CD14-positive monocyte (primary cell): ENCODE data around the gene SYMPK. TPM values are rescaled to one million over a fixed set of nuclear protein-coding genes. Genes with fewer than 3 reads are reported as not detected.

Experiments
- DNase-seq, 3 donors: peaks; one replicate each; pipeline ENCODE4 v3.0.0-alpha.2; 2011 to 2022
- H2AFZ ChIP-seq: 2 replicates; pipeline ENCODE4 v1.6.0; 2012; ENCODE audit warnings: mild to moderate bottlenecking, low read depth, low read length, inconsistent platforms; ENCODE audit not compliant: insufficient read depth, poor library complexity, severe bottlenecking
- H3K27ac ChIP-seq, 2 donors: 1 replicate in 1 of 2; 2 replicates in 1 of 2; pipeline ENCODE4 v1.5.1; 2012 to 2013; ENCODE audit warnings: low read length in 2 of 2, control low read depth in 1 of 2, inconsistent platforms in 1 of 2, low read depth in 1 of 2, mild to moderate bottlenecking in 1 of 2
- H3K27me3 ChIP-seq, 2 donors: one replicate each; pipeline versions ENCODE4 v1.6.0 to v1.6.1; 2011 to 2013; ENCODE audit warnings: low read length in 2 of 2; ENCODE audit not compliant: control insufficient read depth in 2 of 2, insufficient read depth in 2 of 2
- H3K36me3 ChIP-seq, 2 donors: replicated peaks in 1 of 2; 1 replicate in 1 of 2; 2 replicates in 1 of 2; pipeline versions ENCODE4 v1.5.1 to v1.6.1; 2012 to 2013; ENCODE audit warnings: low read length in 2 of 2, control low read depth in 1 of 2, inconsistent platforms in 1 of 2, mild to moderate bottlenecking in 1 of 2; ENCODE audit not compliant: insufficient read depth in 2 of 2, control insufficient read depth in 1 of 2
- H3K4me1 ChIP-seq, 2 donors: 1 replicate in 1 of 2; 2 replicates in 1 of 2; pipeline versions ENCODE4 v1.5.1 to v1.6.1; 2012 to 2013; ENCODE audit warnings: low read length in 2 of 2, control low read depth in 1 of 2, inconsistent platforms in 1 of 2, mild to moderate bottlenecking in 1 of 2, moderate library complexity in 1 of 2; ENCODE audit not compliant: insufficient read depth in 2 of 2, control insufficient read depth in 1 of 2
- H3K4me2 ChIP-seq: replicated peaks from 2 replicates; pipeline ENCODE3; 2012; ENCODE audit warnings: low read length, moderate library complexity, mild to moderate bottlenecking; ENCODE audit not compliant: poor library complexity, severe bottlenecking; ENCODE audit errors: extremely low read depth
- H3K4me3 ChIP-seq, 3 experiments: fragments of 200-600 bp in 1 of 3; sonication (generic) in 1 of 3; replicated peaks in 1 of 3; 1 replicate in 2 of 3; 2 replicates in 1 of 3; pipeline ENCODE4 v1.5.1; 2011 to 2013; ENCODE audit warnings: low read length in 3 of 3, mild to moderate bottlenecking in 3 of 3, control low read depth in 2 of 3, low read depth in 2 of 3, inconsistent platforms in 1 of 3, moderate library complexity in 1 of 3
- H3K79me2 ChIP-seq: 2 replicates; pipeline ENCODE4 v1.6.0; 2012; ENCODE audit warnings: mild to moderate bottlenecking, control low read depth, inconsistent platforms, low read length, moderate library complexity; ENCODE audit not compliant: insufficient read depth
- H3K9ac ChIP-seq: 2 replicates; pipeline ENCODE4 v1.6.0; 2017; ENCODE audit warnings: low read length, mild to moderate bottlenecking; ENCODE audit not compliant: insufficient read depth, poor library complexity, severe bottlenecking
- H3K9me3 ChIP-seq, 2 donors: replicated peaks in 1 of 2; 1 replicate in 1 of 2; 2 replicates in 1 of 2; pipeline versions ENCODE4 v1.5.1 to v1.6.1; 2012 to 2013; ENCODE audit warnings: low read length in 2 of 2, control low read depth in 1 of 2; ENCODE audit not compliant: control insufficient read depth in 1 of 2, insufficient read depth in 1 of 2
- H4K20me1 ChIP-seq: 2 replicates; pipeline ENCODE4 v1.6.0; 2012; ENCODE audit warnings: mild to moderate bottlenecking, low read length, control low read depth, moderate library complexity; ENCODE audit not compliant: insufficient read depth
- H3K27ac Mint-ChIP-seq, 7 donors: one replicate each; pipeline ENCODE4 v1.8.0; 2020; ENCODE audit warnings: mild to moderate bottlenecking in 7 of 7, mixed read lengths in 7 of 7, moderate library complexity in 6 of 7, inconsistent platforms in 2 of 7
- H3K27me3 Mint-ChIP-seq, 3 donors: one replicate each; pipeline ENCODE4 v1.8.0; 2021 to 2022; ENCODE audit warnings: low read depth in 3 of 3, mild to moderate bottlenecking in 3 of 3, mixed read lengths in 3 of 3, moderate library complexity in 3 of 3, inconsistent platforms in 1 of 3
- H3K36me3 Mint-ChIP-seq, 2 donors: one replicate each; pipeline ENCODE4 v1.8.0; 2020; ENCODE audit warnings: mixed read lengths in 2 of 2, inconsistent platforms in 1 of 2, mild to moderate bottlenecking in 1 of 2
- H3K4me1 Mint-ChIP-seq: one replicate; pipeline ENCODE4 v1.8.0; 2020; ENCODE audit warnings: mild to moderate bottlenecking, mixed read lengths
- H3K4me3 Mint-ChIP-seq, 2 donors: one replicate each; pipeline ENCODE4 v1.8.0; 2020; ENCODE audit warnings: mild to moderate bottlenecking in 2 of 2, mixed read lengths in 2 of 2, moderate library complexity in 1 of 2
- H3K9me3 Mint-ChIP-seq, 7 donors: one replicate each; pipeline ENCODE4 v1.8.0; 2020 to 2022; ENCODE audit warnings: mixed read lengths in 7 of 7, mild to moderate bottlenecking in 6 of 7, moderate library complexity in 6 of 7, inconsistent platforms in 2 of 7
- CTCF ChIP-seq: fragments of 200-600 bp; IDR thresholded peaks from one replicate; pipeline ENCODE4 v1.8.0; 2022; ENCODE audit warnings: antibody characterized with exemption, mild to moderate bottlenecking
- WGBS: methylation state at CpG from one replicate; pipeline ENCODE4 v1.1.5; 2013; ENCODE audit warnings: missing lambda C conversion rate; ENCODE audit not compliant: insufficient coverage; 5-methylcytosine and 5-hydroxymethylcytosine counted together
- intact Hi-C, 2 donors: fragments of 100-400 bp; cut with micrococcal nuclease; formaldehyde crosslinking; loops; one replicate each; pipeline versions ENCODE4 v1.15.0 to v1.15.1; 2023
- polyA plus RNA-seq, 3 donors: library from polyadenylated mRNA; depleted of rRNA in 1 of 3; unstranded in 2 of 3; stranded (reverse) in 1 of 3; fragments of 300-500 nt in 2 of 3; fragments of >200 nt in 1 of 3; fragmentation: Illumina TruSeq in 2 of 3; gene quantifications; 1 replicate in 2 of 3; 2 replicates in 1 of 3; pipeline ENCODE4 v1.2.3, GENCODE V29; 2012 to 2021

SYMPK gene
- polyA plus RNA-seq, 3 donors, result 5.6 to 96.1 (median 15.7) TPM

- H3K4me3 ChIP-seq, result no peak overlapping the region
Measured at GRCh38 chr19:45804140-45804958, 58.6 kb downstream of the SYMPK start.

More at GRCh38 chr19:45804140-45804958, 58.6 kb downstream of the SYMPK start:
- H2AFZ ChIP-seq, result no peak overlapping the region
- 96% methylated on average over 51 of the region's 57 CpGs for WGBS
- H3K4me1 Mint-ChIP-seq, result peaks cover 10% of the 10 kb centered on the region
- H3K27me3 ChIP-seq, result peaks cover 17 to 76% of the 10 kb centered on the region in 2 donors
- H3K9ac ChIP-seq, result no peak overlapping the region
- peaks cover 8 to 13% of the 10 kb centered on the region in 2 donors for H3K4me1 ChIP-seq
- H4K20me1 ChIP-seq, result peaks cover 4% of the 10 kb centered on the region
- H3K79me2 ChIP-seq, result no peaks in the 10 kb centered on the region
- no peaks in the 10 kb centered on the region for H3K36me3 Mint-ChIP-seq
- intact Hi-C loops, result no loop called here
- H3K9me3 ChIP-seq, result peaks cover 7% of the 10 kb centered on the region in 2 donors
- H3K9me3 Mint-ChIP-seq, result peaks cover 4 to 25% (median 9%) of the 10 kb centered on the region in 7 donors
- H3K27me3 Mint-ChIP-seq, result peaks cover 80 to 90% (median 87%) of the 10 kb centered on the region in 3 donors
- H3K36me3 ChIP-seq, result no peaks in the 10 kb centered on the region
- H3K27ac ChIP-seq, result no peak overlapping the region
- no peak for DNase-seq
- TF ChIP-seq CTCF, result no peak
- peak overlapping the region in 1 of 2 donors; percentile 81 for H3K4me3 Mint-ChIP-seq
- no peak overlapping the region for H3K27ac Mint-ChIP-seq
- H3K4me2 ChIP-seq, result no peak overlapping the region
